Measurements from ENCODE around the gene SH2D2A.

DNA sequence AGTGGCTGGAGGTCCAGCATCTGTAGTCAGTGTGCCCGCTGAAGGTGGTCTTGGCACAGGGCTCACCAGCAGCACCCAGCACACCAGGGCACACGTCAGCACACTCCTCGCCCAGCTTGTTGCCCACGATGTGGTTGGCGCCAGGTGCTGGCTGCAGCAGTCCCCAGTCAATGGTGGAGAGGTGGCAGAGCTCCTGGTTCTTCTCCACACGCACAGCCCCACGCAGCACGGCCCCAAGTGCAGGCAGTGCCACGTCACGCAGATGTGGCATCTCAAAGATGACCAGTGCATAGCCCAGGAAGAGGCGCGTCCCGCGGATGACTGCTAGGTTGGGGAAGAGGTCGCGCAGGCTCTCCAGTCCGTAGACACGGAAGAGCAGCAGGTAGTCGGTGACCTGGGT is 37.1 kb upstream of the SH2D2A start:
- TF ChIP-seq, protein P1, sequence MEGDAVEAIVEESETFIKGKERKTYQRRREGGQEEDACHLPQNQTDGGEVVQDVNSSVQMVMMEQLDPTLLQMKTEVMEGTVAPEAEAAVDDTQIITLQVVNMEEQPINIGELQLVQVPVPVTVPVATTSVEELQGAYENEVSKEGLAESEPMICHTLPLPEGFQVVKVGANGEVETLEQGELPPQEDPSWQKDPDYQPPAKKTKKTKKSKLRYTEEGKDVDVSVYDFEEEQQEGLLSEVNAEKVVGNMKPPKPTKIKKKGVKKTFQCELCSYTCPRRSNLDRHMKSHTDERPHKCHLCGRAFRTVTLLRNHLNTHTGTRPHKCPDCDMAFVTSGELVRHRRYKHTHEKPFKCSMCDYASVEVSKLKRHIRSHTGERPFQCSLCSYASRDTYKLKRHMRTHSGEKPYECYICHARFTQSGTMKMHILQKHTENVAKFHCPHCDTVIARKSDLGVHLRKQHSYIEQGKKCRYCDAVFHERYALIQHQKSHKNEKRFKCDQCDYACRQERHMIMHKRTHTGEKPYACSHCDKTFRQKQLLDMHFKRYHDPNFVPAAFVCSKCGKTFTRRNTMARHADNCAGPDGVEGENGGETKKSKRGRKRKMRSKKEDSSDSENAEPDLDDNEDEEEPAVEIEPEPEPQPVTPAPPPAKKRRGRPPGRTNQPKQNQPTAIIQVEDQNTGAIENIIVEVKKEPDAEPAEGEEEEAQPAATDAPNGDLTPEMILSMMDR (conservative IDR thresholded peaks at IDR 0.05; ENCODE audit: low read depth, low read length) = no peak
- TF ChIP-seq POLR2A (IDR thresholded peaks at IDR 0.05; ENCODE audit: low read depth, low read length) (no peak), MAZ (IDR thresholded peaks at IDR 0.05; ENCODE audit: borderline replicate concordance, low read depth, low read length) (no peak), SMC3 (IDR thresholded peaks at IDR 0.05; ENCODE audit: low read depth, low read length) (no peak), CHD1 (IDR thresholded peaks at IDR 0.05; ENCODE audit: low read depth, low read length) (no peak), RAD21 (IDR thresholded peaks at IDR 0.05; ENCODE audit: low read length) (no peak)
